ENCODE data around the gene ZFTA. TPM values are rescaled to one million over a fixed set of nuclear protein-coding genes. Genes with fewer than 3 reads are reported as not detected.

The ZFTA gene
- polyA plus RNA-seq, 1 experiment = 4.7 TPM

GRCh38 chr11:63761931-63762653 is 6.5 kb downstream of the ZFTA start:
- POLR2A ChIA-PET = no interaction called here
- CTCF ChIA-PET = interaction anchor here (0.8 kb wide), 1 partner anchor 283 kb away, joined by 3 read pairs; no protein-coding TSS in a partner anchor
- no peak overlapping the region for H3K4me3 ChIP-seq (ENCODE audit: low read depth, low read length)
- no peak for TF ChIP-seq CTCF (IDR thresholded peaks at IDR 0.05; ENCODE audit: insufficient read depth, low read depth, low read length)
- DNase-seq (ENCODE audit: low read depth) = no peak
- no peaks in the 10 kb centered on the region for H3K27me3 ChIP-seq (ENCODE audit: control insufficient read depth, insufficient read depth, low read length)
- peaks cover 19% of the 10 kb centered on the region for H3K36me3 ChIP-seq (ENCODE audit: control insufficient read depth, insufficient read depth, low read length)

- ChIA-PET CTCF (interaction anchor here (0.8 kb wide), 1 partner anchor 282 kb away, joined by 3 read pairs; no protein-coding TSS in a partner anchor), POLR2A (interaction anchor here (0.5 kb wide), 1 partner anchor 119 kb away, joined by 4 read pairs; no protein-coding TSS in a partner anchor)
- Histone ChIP-seq H3K4me3 (ENCODE audit: low read depth, low read length) (no peak overlapping the region), H3K27me3 (ENCODE audit: control insufficient read depth, insufficient read depth, low read length) (no peaks in the 10 kb centered on the region), H3K36me3 (ENCODE audit: control insufficient read depth, insufficient read depth, low read length) (peaks cover 20% of the 10 kb centered on the region)
- TF ChIP-seq CTCF (IDR thresholded peaks at IDR 0.05; ENCODE audit: insufficient read depth, low read depth, low read length) = no peak
- DNase-seq (ENCODE audit: low read depth) = no peak
Observed at GRCh38 chr11:63761188-63761587, 7.4 kb downstream of the ZFTA start.

- Histone ChIP-seq H3K36me3 (ENCODE audit: control insufficient read depth, insufficient read depth, low read length) (peaks cover 20% of the 10 kb centered on the region), H3K27me3 (ENCODE audit: control insufficient read depth, insufficient read depth, low read length) (no peaks in the 10 kb centered on the region), H3K4me3 (ENCODE audit: low read depth, low read length) (no peak overlapping the region)
- DNase-seq (ENCODE audit: low read depth) = no peak
- ChIA-PET CTCF (no interaction called here), POLR2A (interaction anchor here (0.5 kb wide), 1 partner anchor 120 kb away, joined by 4 read pairs; no protein-coding TSS in a partner anchor)
- no peak for TF ChIP-seq CTCF (IDR thresholded peaks at IDR 0.05; ENCODE audit: insufficient read depth, low read depth, low read length)
Observed at GRCh38 chr11:63760487-63761079, 8.0 kb downstream of the ZFTA start.

GRCh38 chr11:63756919-63757761 is 11.4 kb downstream of the ZFTA start:
- H3K4me3 ChIP-seq (ENCODE audit: low read depth, low read length) = no peak overlapping the region
- peaks cover 15% of the 10 kb centered on the region for H3K36me3 ChIP-seq (ENCODE audit: control insufficient read depth, insufficient read depth, low read length)
- CTCF ChIA-PET = interaction anchor here (0.9 kb wide), 1 partner anchor 9 kb away, joined by 3 read pairs; no protein-coding TSS in a partner anchor
- POLR2A ChIA-PET = no interaction called here
- no peak for DNase-seq (ENCODE audit: low read depth)
- H3K27me3 ChIP-seq (ENCODE audit: control insufficient read depth, insufficient read depth, low read length) = no peaks in the 10 kb centered on the region
- TF ChIP-seq CTCF (IDR thresholded peaks at IDR 0.05; ENCODE audit: insufficient read depth, low read depth, low read length) = no peak

GRCh38 chr11:63749624-63750023 is 19.0 kb downstream of the ZFTA start:
- Histone ChIP-seq H3K27me3 (ENCODE audit: control insufficient read depth, insufficient read depth, low read length) (no peaks in the 10 kb centered on the region), H3K4me3 (ENCODE audit: low read depth, low read length) (no peak overlapping the region), H3K36me3 (ENCODE audit: control insufficient read depth, insufficient read depth, low read length) (peaks cover 7% of the 10 kb centered on the region)
- TF ChIP-seq CTCF (IDR thresholded peaks at IDR 0.05; ENCODE audit: insufficient read depth, low read depth, low read length) = no peak
- ChIA-PET POLR2A (no interaction called here), CTCF (interaction anchor here (0.6 to 3.5 kb wide), 5 partner anchors 9 to 521 kb away, joined by 3 to 13 read pairs (median 3); no protein-coding TSS in a partner anchor)
- DNase-seq (ENCODE audit: low read depth) = no peak

Data from BJ (cell line).